ENCODE data around the gene ANGPTL2. TPM values are rescaled to one million over a fixed set of nuclear protein-coding genes. Genes with fewer than 3 reads are reported as not detected.

The ANGPTL2 gene
- total RNA-seq, 1 experiment from 2014 or later, result 0.20 TPM

DNA sequence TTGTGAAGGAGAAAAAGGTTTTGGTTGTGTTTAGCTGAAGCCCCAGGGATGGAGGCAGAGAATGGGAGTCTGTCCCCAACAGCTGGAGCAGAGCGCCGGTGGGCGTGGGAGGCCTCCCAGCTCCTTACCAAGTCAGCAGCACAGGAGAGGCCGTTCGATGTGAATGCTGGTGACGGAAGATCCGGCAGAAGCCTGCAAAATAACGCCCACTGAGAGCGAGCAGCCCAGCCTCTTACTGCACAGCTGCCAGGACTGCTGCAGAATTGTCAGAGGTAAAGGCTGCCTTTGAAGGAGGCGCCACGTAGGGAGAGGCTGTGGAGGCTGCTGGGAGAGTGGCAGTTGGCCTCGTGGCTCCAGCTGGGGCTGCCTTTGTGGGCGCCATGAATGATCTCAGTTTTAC is 26.2 kb downstream of the ANGPTL2 start:
- BruUV-seq (replicated peaks), result no TSS peak
- H3K79me2 ChIP-seq (ENCODE audit: insufficient read depth, low read length), result no peaks in the 10 kb centered on the region
- no peaks in the 10 kb centered on the region for H3K9me2 ChIP-seq (ENCODE audit: insufficient read depth)
- no peaks in the 10 kb centered on the region for H4K20me1 ChIP-seq (ENCODE audit: insufficient read depth)
- DNase-seq (ENCODE audit: low read depth, low spot score) (no peak), ATAC-seq (no peak)
- H3K4me1 ChIP-seq (ENCODE audit: control insufficient read depth in 1 of 2, insufficient read depth in 2 of 2, low read length in 2 of 2), result no peaks in the 10 kb centered on the region
- RAD21 ChIA-PET (ENCODE audit: low non-redundant PET in 1 of 2, low total read pairs in 2 of 2, uncharacterized antibody in 2 of 2, unreplicated experiment in 2 of 2), result no interaction called here
- H2AFZ ChIP-seq (ENCODE audit: low read depth, low read length, poor library complexity, severe bottlenecking), result no peak overlapping the region
- intact Hi-C loops (cut with micrococcal nuclease), result no loop called here
- H3K4me3 ChIP-seq (replicated peaks in 1 of 2; ENCODE audit: low read depth in 1 of 2, low read length in 2 of 2), result no peak overlapping the region
- H3K9ac ChIP-seq (ENCODE audit: low read length), result no peak overlapping the region
- no peaks in the 10 kb centered on the region for H3K9me3 ChIP-seq (ENCODE audit: control insufficient read depth in 1 of 2, insufficient read depth in 1 of 2, low read depth in 1 of 2, low read length in 2 of 2)
- CTCF ChIA-PET, result no interaction called here
- H3K4me2 ChIP-seq (ENCODE audit: low read length), result no peak overlapping the region
- no peak overlapping the region for H3K27ac ChIP-seq (ENCODE audit: low read depth, low read length)
- TF ChIP-seq, protein P1, sequence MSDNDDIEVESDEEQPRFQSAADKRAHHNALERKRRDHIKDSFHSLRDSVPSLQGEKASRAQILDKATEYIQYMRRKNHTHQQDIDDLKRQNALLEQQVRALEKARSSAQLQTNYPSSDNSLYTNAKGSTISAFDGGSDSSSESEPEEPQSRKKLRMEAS (IDR thresholded peaks at IDR 0.05), result no peak
- TF ChIP-seq FOSL1 (IDR thresholded peaks at IDR 0.05; ENCODE audit: low read depth), result no peak
- no peak for TF ChIP-seq POLR2A (IDR thresholded peaks at IDR 0.05; ENCODE audit: borderline replicate concordance, extremely low read depth, insufficient read depth, insufficient read length)
- no peak for TF ChIP-seq EGR1 (IDR thresholded peaks at IDR 0.05; ENCODE audit: low read depth)
- no peak for TF ChIP-seq TCF7L2 (IDR thresholded peaks at IDR 0.05; ENCODE audit: borderline replicate concordance, extremely low read depth, insufficient read depth, insufficient read length)
- no peak for TF ChIP-seq EZH2 (IDR thresholded peaks at IDR 0.05)
- no peak for TF ChIP-seq RAD21 (IDR thresholded peaks at IDR 0.05; ENCODE audit: low read depth)
- no peak for TF ChIP-seq JUND (IDR thresholded peaks at IDR 0.05)
- TF ChIP-seq, protein P2, sequence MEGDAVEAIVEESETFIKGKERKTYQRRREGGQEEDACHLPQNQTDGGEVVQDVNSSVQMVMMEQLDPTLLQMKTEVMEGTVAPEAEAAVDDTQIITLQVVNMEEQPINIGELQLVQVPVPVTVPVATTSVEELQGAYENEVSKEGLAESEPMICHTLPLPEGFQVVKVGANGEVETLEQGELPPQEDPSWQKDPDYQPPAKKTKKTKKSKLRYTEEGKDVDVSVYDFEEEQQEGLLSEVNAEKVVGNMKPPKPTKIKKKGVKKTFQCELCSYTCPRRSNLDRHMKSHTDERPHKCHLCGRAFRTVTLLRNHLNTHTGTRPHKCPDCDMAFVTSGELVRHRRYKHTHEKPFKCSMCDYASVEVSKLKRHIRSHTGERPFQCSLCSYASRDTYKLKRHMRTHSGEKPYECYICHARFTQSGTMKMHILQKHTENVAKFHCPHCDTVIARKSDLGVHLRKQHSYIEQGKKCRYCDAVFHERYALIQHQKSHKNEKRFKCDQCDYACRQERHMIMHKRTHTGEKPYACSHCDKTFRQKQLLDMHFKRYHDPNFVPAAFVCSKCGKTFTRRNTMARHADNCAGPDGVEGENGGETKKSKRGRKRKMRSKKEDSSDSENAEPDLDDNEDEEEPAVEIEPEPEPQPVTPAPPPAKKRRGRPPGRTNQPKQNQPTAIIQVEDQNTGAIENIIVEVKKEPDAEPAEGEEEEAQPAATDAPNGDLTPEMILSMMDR (IDR thresholded peaks at IDR 0.05 in 2 of 3, conservative IDR thresholded peaks at IDR 0.05 in 1 of 3; ENCODE audit: borderline replicate concordance in 1 of 3, insufficient read depth in 1 of 3, low read depth in 2 of 3, low read length in 2 of 3), result no peak
- TF ChIP-seq, protein P3, sequence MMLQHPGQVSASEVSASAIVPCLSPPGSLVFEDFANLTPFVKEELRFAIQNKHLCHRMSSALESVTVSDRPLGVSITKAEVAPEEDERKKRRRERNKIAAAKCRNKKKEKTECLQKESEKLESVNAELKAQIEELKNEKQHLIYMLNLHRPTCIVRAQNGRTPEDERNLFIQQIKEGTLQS (IDR thresholded peaks at IDR 0.05), result no peak
- no peak for TF ChIP-seq EZH2phosphoT487 (IDR thresholded peaks at IDR 0.05; ENCODE audit: borderline replicate concordance)
- TF ChIP-seq ELF1 (IDR thresholded peaks at IDR 0.05; ENCODE audit: borderline replicate concordance, low read depth), result no peak
- TF ChIP-seq SRF (IDR thresholded peaks at IDR 0.05; ENCODE audit: low read depth), result no peak
- no peak for TF ChIP-seq CEBPB (IDR thresholded peaks at IDR 0.05; ENCODE audit: low read depth)
- no peak for TF ChIP-seq SIN3A (IDR thresholded peaks at IDR 0.05; ENCODE audit: low read depth)
- TF ChIP-seq, protein P4, sequence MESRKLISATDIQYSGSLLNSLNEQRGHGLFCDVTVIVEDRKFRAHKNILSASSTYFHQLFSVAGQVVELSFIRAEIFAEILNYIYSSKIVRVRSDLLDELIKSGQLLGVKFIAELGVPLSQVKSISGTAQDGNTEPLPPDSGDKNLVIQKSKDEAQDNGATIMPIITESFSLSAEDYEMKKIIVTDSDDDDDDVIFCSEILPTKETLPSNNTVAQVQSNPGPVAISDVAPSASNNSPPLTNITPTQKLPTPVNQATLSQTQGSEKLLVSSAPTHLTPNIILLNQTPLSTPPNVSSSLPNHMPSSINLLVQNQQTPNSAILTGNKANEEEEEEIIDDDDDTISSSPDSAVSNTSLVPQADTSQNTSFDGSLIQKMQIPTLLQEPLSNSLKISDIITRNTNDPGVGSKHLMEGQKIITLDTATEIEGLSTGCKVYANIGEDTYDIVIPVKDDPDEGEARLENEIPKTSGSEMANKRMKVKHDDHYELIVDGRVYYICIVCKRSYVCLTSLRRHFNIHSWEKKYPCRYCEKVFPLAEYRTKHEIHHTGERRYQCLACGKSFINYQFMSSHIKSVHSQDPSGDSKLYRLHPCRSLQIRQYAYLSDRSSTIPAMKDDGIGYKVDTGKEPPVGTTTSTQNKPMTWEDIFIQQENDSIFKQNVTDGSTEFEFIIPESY (IDR thresholded peaks at IDR 0.05; ENCODE audit: extremely low read depth, insufficient replicate concordance, low read length), result no peak
- TF ChIP-seq ZNF274 (IDR thresholded peaks at IDR 0.05; ENCODE audit: low read depth, low read length), result no peak
- TF ChIP-seq, protein P5, sequence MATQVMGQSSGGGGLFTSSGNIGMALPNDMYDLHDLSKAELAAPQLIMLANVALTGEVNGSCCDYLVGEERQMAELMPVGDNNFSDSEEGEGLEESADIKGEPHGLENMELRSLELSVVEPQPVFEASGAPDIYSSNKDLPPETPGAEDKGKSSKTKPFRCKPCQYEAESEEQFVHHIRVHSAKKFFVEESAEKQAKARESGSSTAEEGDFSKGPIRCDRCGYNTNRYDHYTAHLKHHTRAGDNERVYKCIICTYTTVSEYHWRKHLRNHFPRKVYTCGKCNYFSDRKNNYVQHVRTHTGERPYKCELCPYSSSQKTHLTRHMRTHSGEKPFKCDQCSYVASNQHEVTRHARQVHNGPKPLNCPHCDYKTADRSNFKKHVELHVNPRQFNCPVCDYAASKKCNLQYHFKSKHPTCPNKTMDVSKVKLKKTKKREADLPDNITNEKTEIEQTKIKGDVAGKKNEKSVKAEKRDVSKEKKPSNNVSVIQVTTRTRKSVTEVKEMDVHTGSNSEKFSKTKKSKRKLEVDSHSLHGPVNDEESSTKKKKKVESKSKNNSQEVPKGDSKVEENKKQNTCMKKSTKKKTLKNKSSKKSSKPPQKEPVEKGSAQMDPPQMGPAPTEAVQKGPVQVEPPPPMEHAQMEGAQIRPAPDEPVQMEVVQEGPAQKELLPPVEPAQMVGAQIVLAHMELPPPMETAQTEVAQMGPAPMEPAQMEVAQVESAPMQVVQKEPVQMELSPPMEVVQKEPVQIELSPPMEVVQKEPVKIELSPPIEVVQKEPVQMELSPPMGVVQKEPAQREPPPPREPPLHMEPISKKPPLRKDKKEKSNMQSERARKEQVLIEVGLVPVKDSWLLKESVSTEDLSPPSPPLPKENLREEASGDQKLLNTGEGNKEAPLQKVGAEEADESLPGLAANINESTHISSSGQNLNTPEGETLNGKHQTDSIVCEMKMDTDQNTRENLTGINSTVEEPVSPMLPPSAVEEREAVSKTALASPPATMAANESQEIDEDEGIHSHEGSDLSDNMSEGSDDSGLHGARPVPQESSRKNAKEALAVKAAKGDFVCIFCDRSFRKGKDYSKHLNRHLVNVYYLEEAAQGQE (IDR thresholded peaks at IDR 0.05; ENCODE audit: low read depth), result no peak
- POLR2A ChIA-PET, result no interaction called here
- no peaks in the 10 kb centered on the region for H3K36me3 ChIP-seq (ENCODE audit: control insufficient read depth in 1 of 2, insufficient read depth in 2 of 2, low read length in 2 of 2)
- H3K27me3 ChIP-seq (ENCODE audit: insufficient read depth, low read length), result no peaks in the 10 kb centered on the region

Measured in HCT116 (cell line).